GM13977 (cell line): ENCODE results near the gene ATP12A.

Source experiments
- DNase-seq: peaks from one replicate; pipeline ENCODE4 v3.0.0; 2012; ENCODE audit warnings: low spot score
- CTCF ChIP-seq: IDR thresholded peaks from 2 replicates; pipeline ENCODE4 v1.5.1; 2012; ENCODE audit warnings: mild to moderate bottlenecking, control low read depth; ENCODE audit not compliant: insufficient read depth; ENCODE audit errors: extremely low read depth, missing control alignments
- in situ Hi-C: fragments of 300-500 bp; cut with MboI; formaldehyde crosslinking; loops from one replicate; pipeline ENCODE4 v1.12.0; 2022; ENCODE audit warnings: low sequenced_read_pairs, low pct_unique_long_range_greater_than_20kb, mixed read lengths, inconsistent platforms; ENCODE audit not compliant: unreplicated experiment

Gene ATP12A

GRCh38 chr13:24661713-24662112 lies 18.5 kb upstream of the ATP12A start:
- DNase-seq: no peak
- in situ Hi-C loops: no loop called here
- no peak for TF ChIP-seq CTCF

- DNase-seq: no peak
- in situ Hi-C loops: no loop called here
- no peak for TF ChIP-seq CTCF
Observed at GRCh38 chr13:24662195-24663088, 17.8 kb upstream of the ATP12A start.

DNA sequence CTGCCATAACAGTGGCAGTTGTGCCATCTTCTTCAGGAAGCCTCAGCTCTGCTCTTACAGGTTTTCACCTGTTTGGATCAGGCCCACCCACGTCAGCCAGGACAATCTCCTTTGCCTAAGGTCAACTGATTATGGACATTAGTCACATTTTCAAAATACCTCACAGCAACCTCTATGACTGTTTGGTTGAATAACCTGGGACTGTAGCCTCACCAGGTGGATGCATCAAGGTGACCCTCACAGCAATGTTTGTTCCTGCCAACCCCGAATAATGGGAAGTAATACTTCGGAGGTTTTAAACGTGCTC lies 17.2 kb upstream of the ATP12A start:
- in situ Hi-C loops: no loop called here
- DNase-seq: no peak
- no peak for TF ChIP-seq CTCF

DNA sequence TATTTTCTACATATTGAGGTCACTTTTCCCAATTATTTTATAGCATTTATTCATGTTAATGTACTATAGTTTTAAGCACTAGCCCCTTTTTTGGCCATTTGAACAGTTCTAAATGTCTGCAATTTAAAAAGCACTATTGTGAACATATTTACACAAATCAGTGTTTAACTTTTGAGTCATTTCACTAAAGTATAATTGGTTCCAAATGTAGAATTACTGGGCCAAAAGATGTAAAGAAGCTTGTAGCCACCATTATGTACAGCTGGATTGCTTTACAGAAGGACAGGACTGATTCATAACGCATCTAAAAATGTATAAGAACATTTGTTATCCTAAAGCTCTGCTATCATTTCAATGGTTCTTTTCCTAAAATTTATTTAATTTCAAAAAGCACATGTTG lies 16.6 kb upstream of the ATP12A start:
- no peak for DNase-seq
- in situ Hi-C loops: no loop called here
- TF ChIP-seq CTCF: no peak

GRCh38 chr13:24664726-24665409 lies 15.3 kb upstream of the ATP12A start:
- no peak for DNase-seq
- TF ChIP-seq CTCF: no peak
- in situ Hi-C loops: no loop called here

DNA sequence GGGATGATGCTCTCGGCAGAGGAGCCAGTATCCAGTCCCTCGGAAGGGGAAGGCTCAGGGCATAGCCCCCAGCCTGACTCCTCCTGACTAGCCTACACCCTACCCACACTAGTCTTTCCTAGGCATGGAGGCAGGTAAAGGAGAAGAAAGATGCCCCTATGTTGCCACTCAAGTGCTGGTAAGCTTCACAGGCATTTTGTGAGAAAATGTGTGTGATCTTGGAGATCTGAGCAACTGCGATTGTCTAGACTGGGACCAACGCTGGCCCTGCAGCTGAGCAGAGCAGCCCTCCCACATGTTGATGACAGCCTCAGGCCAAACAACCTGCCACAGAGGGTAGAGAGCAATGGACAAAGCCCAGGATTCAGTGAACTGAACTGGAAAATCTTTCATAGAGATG lies 11.7 kb upstream of the ATP12A start:
- DNase-seq: no peak
- in situ Hi-C loops: no loop called here
- TF ChIP-seq CTCF: no peak
